Esophagus squamous epithelium (tissue), 4 donors: ENCODE measurements around the gene AK6.

Experiments used
- POLR2A ChIP-seq, 4 donors: fragments of 450-650 bp; IDR thresholded peaks; one replicate each; pipeline ENCODE4 v1.6.1; 2017; ENCODE audit warnings: antibody characterized with exemption in 4 of 4, mild to moderate bottlenecking in 4 of 4, moderate library complexity in 3 of 4
- TF ChIP-seq, protein P1 (sequence below), 6 experiments: fragments of 450-650 bp in 4 of 6; fragments of 200-600 bp in 2 of 6; sonication (generic) in 2 of 6; IDR thresholded peaks; one replicate each; pipeline ENCODE4 v1.5.1; 2016 to 2019; ENCODE audit warnings: antibody characterized with exemption in 6 of 6, mild to moderate bottlenecking in 4 of 6, moderate library complexity in 4 of 6

DNA sequence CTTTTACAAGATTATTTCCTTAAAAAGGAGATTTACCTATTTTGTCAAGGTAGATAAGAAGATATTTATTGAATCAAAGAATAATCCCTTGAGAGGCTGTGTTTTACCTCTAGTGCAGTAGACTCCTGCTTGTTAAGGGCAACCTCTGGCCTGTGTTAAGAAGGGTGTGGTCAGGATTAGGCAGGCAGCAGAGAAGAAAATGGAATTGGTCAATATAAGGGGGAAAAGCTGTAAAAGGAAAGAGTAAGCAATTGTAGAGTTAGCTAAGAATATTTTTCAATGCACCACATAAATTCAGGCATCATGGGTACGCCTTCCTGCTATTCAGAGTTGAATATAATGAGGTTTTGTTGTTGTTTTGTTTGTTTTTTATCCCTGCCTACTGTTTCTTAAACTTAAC, 43.0 kb downstream of the AK6 start:
- TF ChIP-seq, protein P1, sequence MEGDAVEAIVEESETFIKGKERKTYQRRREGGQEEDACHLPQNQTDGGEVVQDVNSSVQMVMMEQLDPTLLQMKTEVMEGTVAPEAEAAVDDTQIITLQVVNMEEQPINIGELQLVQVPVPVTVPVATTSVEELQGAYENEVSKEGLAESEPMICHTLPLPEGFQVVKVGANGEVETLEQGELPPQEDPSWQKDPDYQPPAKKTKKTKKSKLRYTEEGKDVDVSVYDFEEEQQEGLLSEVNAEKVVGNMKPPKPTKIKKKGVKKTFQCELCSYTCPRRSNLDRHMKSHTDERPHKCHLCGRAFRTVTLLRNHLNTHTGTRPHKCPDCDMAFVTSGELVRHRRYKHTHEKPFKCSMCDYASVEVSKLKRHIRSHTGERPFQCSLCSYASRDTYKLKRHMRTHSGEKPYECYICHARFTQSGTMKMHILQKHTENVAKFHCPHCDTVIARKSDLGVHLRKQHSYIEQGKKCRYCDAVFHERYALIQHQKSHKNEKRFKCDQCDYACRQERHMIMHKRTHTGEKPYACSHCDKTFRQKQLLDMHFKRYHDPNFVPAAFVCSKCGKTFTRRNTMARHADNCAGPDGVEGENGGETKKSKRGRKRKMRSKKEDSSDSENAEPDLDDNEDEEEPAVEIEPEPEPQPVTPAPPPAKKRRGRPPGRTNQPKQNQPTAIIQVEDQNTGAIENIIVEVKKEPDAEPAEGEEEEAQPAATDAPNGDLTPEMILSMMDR (IDR thresholded peaks at IDR 0.05): no peak
- TF ChIP-seq POLR2A (IDR thresholded peaks at IDR 0.05): no peak
